Measurements from ENCODE around the gene MOCS3.

DNA sequence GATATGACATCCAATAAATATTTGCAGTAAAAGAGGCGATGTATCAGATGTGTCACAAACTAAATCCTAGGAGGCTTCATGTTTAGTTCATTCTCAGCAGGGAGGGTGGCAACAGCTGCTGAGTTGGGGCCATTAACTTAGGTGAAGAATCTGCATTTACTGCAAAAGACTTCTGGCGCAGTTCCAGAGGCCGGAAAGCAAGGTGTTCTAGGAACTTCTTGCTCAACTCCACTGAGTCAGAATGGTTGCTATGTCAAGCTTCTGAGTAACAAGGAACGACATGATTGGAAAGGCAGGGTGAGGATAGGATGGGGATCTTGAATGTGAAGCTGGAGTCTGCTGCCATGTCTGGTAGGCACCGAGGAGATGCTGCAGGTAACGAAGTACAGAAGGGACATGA, 39.1 kb upstream of the MOCS3 start:
- TF ChIP-seq POLR2A (IDR thresholded peaks at IDR 0.05) (no peak), POLR2AphosphoS5 (IDR thresholded peaks at IDR 0.05) (no peak)
- TF ChIP-seq, protein P1, sequence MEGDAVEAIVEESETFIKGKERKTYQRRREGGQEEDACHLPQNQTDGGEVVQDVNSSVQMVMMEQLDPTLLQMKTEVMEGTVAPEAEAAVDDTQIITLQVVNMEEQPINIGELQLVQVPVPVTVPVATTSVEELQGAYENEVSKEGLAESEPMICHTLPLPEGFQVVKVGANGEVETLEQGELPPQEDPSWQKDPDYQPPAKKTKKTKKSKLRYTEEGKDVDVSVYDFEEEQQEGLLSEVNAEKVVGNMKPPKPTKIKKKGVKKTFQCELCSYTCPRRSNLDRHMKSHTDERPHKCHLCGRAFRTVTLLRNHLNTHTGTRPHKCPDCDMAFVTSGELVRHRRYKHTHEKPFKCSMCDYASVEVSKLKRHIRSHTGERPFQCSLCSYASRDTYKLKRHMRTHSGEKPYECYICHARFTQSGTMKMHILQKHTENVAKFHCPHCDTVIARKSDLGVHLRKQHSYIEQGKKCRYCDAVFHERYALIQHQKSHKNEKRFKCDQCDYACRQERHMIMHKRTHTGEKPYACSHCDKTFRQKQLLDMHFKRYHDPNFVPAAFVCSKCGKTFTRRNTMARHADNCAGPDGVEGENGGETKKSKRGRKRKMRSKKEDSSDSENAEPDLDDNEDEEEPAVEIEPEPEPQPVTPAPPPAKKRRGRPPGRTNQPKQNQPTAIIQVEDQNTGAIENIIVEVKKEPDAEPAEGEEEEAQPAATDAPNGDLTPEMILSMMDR (IDR thresholded peaks at IDR 0.05): no peak

Data from sigmoid colon (tissue), 4 donors.